Effector CD4-positive, alpha-beta T cell (primary cell): ENCODE results near the gene C3orf62.
"Not testable (repeated sequence)": the region's sequence is repeated elsewhere in the genome, so short reads cannot be mapped to it uniquely, and the experiment has no call there.

Source experiments
- DNase-seq: peaks from one replicate; pipeline ENCODE4 v3.0.0-alpha.2; 2020

Gene C3orf62

GRCh38 chr3:49266410-49267095, 10.5 kb downstream of the C3orf62 start:
- DNase-seq = no peak

DNA sequence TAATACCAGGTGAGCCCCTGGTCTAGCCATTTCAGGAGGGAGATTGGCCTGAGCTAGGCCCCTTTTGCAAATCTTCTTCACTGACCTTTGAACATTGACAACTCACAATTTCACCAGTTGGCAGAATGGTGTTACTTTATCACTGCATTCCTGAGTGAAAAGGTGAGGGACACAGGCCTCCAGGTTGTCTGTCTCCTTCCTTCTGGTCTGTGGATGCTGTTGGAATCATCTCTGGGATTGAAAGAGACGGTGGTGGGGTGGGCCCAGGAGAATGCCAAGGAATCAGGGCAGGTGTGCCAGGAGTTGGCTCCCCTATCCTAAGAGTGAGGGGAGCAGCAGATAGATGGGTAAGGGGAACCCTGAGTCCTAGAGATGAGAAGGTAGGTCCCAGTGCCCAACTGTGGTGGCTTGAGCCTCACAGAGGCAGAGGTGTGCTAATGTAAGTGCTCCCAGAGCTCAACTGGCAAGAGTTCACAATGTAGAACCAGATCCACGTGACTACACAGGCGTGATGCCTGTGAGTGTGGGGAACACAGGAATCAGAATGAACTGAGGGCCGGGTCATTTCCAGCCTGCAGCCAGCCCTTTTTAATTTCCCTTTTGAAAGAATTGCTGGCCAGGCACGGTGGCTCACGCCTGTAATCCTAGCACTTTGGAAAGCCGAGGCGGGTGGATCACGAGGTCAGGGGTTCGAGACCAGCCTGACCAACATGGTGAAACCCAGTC, 11.2 kb downstream of the C3orf62 start:
- DNase-seq = no peak

- DNase-seq = no peak
Observed at GRCh38 chr3:49263159-49263889, 13.7 kb downstream of the C3orf62 start.

GRCh38 chr3:49260806-49261324, 16.2 kb downstream of the C3orf62 start:
- DNase-seq = no peak

- DNase-seq = no peak
Observed at GRCh38 chr3:49257187-49257586, 19.8 kb downstream of the C3orf62 start.

DNA sequence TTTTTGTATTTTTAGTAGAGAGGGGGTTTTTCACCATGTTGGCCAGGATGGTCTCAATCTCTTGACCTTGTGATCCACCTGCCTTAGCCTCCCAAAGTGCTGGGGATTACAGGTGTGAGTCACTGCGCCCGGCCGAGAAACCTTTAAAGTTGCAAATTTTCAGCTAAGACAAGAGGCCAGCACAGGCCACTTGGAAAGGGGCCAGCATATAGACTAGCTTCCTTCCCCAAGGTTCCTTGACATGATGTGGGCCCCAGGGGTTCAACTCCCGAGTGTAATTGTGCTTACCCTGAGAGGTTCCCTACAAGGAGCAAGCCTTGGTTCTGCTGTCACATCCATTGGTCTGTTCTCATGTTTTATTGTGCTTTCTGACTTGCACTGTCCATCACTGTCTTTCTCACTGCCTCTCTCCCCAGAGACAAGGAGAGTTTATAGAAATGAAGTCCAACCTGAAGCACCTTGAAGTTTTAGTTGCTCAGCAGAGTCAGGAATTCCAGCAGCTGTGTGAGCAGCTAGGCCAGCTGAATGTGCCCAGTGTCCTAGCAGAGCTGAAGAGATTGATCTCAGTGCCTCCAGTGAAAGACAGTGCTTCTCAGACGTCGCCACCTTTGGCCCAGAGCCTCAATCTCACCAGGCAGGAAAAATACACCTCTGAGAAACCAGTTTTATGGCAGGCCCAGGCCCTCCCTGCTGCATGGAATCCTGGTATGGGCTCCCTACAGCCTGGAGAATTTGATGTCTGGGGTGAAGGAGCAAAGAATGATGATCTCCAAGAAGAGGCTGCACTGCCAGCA, 21.1 kb downstream of the C3orf62 start:
- DNase-seq = no peak

DNA sequence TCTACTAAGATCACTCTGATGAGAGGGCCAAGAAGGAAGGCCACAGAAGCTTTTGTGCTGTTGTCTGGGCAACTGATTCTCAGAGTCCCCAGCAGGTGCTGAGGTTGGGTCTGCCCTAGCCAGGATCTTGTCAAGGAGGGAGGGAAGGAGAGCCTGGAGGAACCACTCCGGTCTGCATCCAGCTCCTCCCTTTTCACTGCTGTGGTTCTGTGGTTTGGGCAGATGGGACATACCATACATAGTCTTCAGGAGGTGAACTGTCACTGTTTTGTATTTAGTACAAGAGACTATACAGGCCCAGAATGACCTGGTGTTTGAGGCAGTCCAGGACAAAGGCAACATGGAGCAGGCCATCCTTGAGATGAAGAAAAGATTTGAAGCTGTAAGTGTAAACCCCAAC, 21.9 kb downstream of the C3orf62 start:
- DNase-seq = no peak

GRCh38 chr3:49253512-49253911, 23.5 kb downstream of the C3orf62 start:
- no peak for DNase-seq

DNA sequence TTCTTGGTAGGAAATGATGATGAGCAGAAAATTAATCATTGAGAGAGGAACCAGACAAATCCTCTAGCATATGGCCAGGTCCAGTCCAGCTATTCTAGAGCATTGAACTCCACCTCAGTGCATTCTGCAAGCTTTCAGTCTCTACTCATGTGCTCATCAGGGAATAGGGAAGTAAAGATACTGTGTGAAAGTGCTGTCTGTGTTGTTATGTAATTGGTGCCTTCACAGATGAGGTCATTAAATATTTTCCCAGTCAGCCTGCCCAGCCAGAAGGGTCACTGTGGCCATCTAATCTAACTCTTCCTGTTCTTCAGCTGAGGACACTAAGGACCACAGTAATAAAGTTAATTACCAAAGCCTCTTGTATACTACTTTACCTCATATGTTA, 28.2 kb downstream of the C3orf62 start:
- no peak for DNase-seq

DNA sequence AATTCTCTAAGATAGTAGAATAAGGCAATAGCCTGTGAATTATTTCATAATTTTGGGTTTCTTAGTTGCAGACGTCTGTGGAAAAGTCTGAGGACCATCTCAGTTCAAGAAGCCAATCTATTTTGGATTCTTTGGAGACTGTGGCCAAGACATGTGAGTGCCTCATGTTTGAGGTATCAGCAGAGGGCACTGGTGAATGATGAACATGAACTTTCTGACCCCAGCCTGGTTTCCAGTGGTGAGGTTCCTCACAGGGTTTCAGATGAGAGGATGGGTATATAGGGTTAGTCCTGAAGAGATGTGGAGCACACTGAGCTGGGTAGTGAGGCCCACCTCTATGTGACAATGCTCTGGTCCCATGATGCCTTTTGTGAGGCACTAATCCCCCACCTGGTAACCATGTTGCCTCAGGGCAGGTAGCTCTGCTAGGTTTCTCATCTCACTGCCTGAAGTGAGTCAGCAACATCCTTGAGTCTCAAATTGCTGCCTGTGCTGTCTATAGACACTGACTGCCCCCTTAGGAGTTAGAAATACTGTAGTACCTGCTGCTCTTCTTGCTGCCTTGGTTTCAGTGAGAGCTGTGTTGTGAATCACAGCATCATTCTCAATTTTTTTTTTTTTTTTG, 32.3 kb downstream of the C3orf62 start:
- DNase-seq = no peak

- DNase-seq = not testable (repeated sequence)
Observed at GRCh38 chr3:49240091-49240490, 36.9 kb downstream of the C3orf62 start.

- DNase-seq = no peak
Observed at GRCh38 chr3:49238274-49239127, 38.5 kb downstream of the C3orf62 start.

DNA sequence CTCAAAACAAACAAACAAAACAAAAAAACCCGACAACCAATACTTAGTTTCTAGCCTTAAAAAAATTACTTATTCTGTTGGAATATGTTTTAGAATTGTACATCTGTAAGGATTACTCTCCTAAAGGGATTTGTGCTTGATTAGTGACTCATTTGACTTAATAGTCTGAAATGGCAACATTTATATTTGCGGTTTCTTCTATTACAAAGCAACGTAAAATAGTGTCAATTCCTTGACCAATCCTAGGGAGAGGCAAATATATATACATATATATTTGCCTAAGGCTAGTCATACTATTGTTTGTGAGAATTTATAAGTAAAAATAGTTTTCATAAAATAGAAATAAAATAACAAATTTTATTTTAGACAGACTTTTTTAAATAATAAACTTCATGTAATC, 39.7 kb downstream of the C3orf62 start:
- DNase-seq = no peak

GRCh38 chr3:49236226-49236625, 40.8 kb downstream of the C3orf62 start:
- no peak for DNase-seq

DNA sequence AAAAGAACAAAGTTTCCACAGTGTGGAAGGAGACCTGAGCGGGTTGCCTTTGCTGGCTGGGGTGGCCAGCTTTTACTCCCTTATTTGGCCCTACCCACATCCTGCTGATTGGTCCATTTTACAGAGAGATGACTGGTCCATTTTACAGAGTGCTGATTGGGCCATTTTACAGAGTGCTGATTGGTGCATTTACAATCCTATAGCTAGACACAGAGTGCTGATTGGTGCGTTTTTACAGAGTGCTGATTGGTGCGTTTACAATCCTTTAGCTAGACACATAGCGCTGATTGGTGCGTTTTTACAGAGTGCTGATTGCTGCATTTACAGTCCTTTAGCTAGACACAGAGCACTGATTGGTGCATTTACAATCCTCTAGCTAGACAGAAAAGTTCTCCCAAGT, 48.2 kb downstream of the C3orf62 start:
- not testable (repeated sequence) for DNase-seq

GRCh38 chr3:49222002-49222401, 55.0 kb downstream of the C3orf62 start:
- no peak for DNase-seq

GRCh38 chr3:49220985-49221563, 56.0 kb downstream of the C3orf62 start:
- not testable (repeated sequence) for DNase-seq

GRCh38 chr3:49219132-49219531, 57.9 kb downstream of the C3orf62 start:
- DNase-seq = no peak
